ENCODE results near the gene ACSS3. TPM values are rescaled to one million over a fixed set of nuclear protein-coding genes. Genes with fewer than 3 reads are reported as not detected.

ACSS3 gene
- total RNA-seq, 2 experiments from 2014 or later: not detected

DNA sequence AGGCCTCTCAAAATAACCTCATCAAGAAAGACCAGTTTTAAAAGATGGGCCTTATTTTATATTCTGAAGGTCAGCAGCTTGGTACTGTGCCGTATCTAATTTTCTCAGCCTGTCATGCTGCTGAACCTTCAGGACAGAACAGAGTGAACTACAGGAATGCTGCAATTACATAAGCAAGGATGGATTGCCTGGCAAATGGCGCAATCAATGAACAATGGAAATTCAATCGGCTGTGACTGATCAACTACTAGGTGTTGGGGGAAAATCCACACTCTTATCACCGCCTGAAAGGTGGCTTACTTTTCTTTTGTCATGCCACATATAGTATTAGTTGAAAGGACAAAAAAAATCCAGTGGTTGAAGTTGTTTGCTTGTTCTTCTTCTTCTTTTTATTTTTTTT is 8.5 kb downstream of the ACSS3 start:
- no peak for ATAC-seq (ENCODE audit: poor library complexity)

DNA sequence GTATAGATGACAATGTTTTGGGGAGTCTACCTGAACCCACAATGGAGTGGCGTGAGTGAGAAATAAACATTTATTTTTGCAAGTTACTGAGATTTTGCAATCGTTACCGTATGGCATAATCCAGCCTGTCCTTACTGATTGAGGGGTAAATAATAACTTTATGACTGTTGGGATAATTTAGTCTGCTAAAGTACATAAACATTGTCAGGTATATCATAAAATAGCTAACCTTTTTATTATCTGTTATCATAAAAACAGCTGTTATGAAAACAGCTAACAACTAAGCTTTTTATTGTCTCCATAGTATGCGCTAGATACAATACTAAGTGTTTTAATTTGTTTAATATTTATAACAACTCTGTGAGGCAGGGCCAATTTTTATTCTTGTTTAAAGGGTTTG is 10.3 kb downstream of the ACSS3 start:
- Histone ChIP-seq H3K36me3 (ENCODE audit: insufficient read depth, low read length) (no peaks in the 10 kb centered on the region), H3K27me3 (ENCODE audit: control insufficient read depth in 1 of 2, insufficient read depth in 2 of 2, low read length in 2 of 2) (no peaks in the 10 kb centered on the region), H3K27ac (ENCODE audit: low read depth in 1 of 2, low read length in 2 of 2) (no peak overlapping the region), H3K4me3 (ENCODE audit: low read length) (no peak overlapping the region), H3K9me3 (ENCODE audit: control insufficient read depth in 1 of 2, insufficient read depth in 1 of 2, low read length in 2 of 2) (no peaks in the 10 kb centered on the region), H3K4me1 (ENCODE audit: insufficient read depth, low read length) (no peaks in the 10 kb centered on the region)
- DNase-seq: no peak
- TF ChIP-seq, protein P1, sequence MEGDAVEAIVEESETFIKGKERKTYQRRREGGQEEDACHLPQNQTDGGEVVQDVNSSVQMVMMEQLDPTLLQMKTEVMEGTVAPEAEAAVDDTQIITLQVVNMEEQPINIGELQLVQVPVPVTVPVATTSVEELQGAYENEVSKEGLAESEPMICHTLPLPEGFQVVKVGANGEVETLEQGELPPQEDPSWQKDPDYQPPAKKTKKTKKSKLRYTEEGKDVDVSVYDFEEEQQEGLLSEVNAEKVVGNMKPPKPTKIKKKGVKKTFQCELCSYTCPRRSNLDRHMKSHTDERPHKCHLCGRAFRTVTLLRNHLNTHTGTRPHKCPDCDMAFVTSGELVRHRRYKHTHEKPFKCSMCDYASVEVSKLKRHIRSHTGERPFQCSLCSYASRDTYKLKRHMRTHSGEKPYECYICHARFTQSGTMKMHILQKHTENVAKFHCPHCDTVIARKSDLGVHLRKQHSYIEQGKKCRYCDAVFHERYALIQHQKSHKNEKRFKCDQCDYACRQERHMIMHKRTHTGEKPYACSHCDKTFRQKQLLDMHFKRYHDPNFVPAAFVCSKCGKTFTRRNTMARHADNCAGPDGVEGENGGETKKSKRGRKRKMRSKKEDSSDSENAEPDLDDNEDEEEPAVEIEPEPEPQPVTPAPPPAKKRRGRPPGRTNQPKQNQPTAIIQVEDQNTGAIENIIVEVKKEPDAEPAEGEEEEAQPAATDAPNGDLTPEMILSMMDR (IDR thresholded peaks at IDR 0.05): no peak
- H3K36me3 Mint-ChIP-seq (ENCODE audit: low read depth): no peaks in the 10 kb centered on the region
- H3K4me3 Mint-ChIP-seq: no peak overlapping the region
- intact Hi-C loops (cut with DNase I, micrococcal nuclease): no loop called here
- H3K27me3 Mint-ChIP-seq: no peaks in the 10 kb centered on the region
- peaks cover 2% of the 10 kb centered on the region for H3K9me3 Mint-ChIP-seq
- ATAC-seq (ENCODE audit: poor library complexity): no peak
- POLR2A ChIA-PET: no interaction called here
- no peak overlapping the region for H3K27ac Mint-ChIP-seq
- H3K4me1 Mint-ChIP-seq (ENCODE audit: low read depth): no peaks in the 10 kb centered on the region
- CTCF ChIA-PET: no interaction called here

More for the DNA sequence above, 8.5 kb downstream of the ACSS3 start:
- no peak overlapping the region for H3K4me3 Mint-ChIP-seq
- H3K36me3 Mint-ChIP-seq (ENCODE audit: low read depth): no peaks in the 10 kb centered on the region
- peaks cover 2% of the 10 kb centered on the region for H3K9me3 Mint-ChIP-seq
- ChIA-PET CTCF (no interaction called here), POLR2A (no interaction called here)
- no peaks in the 10 kb centered on the region for H3K4me1 Mint-ChIP-seq (ENCODE audit: low read depth)
- TF ChIP-seq, protein P1 (IDR thresholded peaks at IDR 0.05): no peak
- Histone ChIP-seq H3K27ac (ENCODE audit: low read depth in 1 of 2, low read length in 2 of 2) (no peak overlapping the region), H3K27me3 (ENCODE audit: control insufficient read depth in 1 of 2, insufficient read depth in 2 of 2, low read length in 2 of 2) (no peaks in the 10 kb centered on the region), H3K4me3 (ENCODE audit: low read length) (no peak overlapping the region), H3K9me3 (ENCODE audit: control insufficient read depth in 1 of 2, insufficient read depth in 1 of 2, low read length in 2 of 2) (no peaks in the 10 kb centered on the region), H3K36me3 (ENCODE audit: insufficient read depth, low read length) (no peaks in the 10 kb centered on the region), H3K4me1 (ENCODE audit: insufficient read depth, low read length) (no peaks in the 10 kb centered on the region)
- no peaks in the 10 kb centered on the region for H3K27me3 Mint-ChIP-seq
- no peak for DNase-seq
- intact Hi-C loops (cut with DNase I, micrococcal nuclease): no loop called here
- no peak overlapping the region for H3K27ac Mint-ChIP-seq

DNA sequence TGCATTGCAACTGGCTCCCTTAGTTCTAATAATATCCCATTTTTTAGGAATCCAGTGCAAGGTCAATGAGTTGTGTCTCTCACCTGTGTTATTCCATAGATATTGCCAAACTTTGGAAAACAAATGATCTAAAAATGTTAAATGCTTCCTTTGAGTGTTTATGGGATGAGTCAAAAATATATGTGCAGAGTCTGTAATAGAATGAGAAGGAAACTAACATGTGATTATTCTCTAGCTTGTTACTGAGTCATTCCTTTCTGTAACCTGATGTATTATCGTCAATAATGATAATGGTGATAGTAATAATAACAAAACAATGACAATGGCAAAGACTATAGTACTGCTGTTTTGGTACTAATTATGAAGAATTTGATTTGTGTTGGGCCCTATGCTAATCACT is 11.5 kb downstream of the ACSS3 start:
- no peaks in the 10 kb centered on the region for H3K4me1 Mint-ChIP-seq (ENCODE audit: low read depth)
- no peak overlapping the region for H3K27ac ChIP-seq (ENCODE audit: low read depth in 1 of 2, low read length in 2 of 2)
- CTCF ChIA-PET: no interaction called here
- H3K27ac Mint-ChIP-seq: no peak overlapping the region
- H3K36me3 ChIP-seq (ENCODE audit: insufficient read depth, low read length): no peaks in the 10 kb centered on the region
- H3K4me3 ChIP-seq (ENCODE audit: low read length): no peak overlapping the region
- ATAC-seq (ENCODE audit: poor library complexity): no peak
- no peaks in the 10 kb centered on the region for H3K27me3 Mint-ChIP-seq
- intact Hi-C loops (cut with DNase I, micrococcal nuclease): no loop called here
- no peaks in the 10 kb centered on the region for H3K4me1 ChIP-seq (ENCODE audit: insufficient read depth, low read length)
- TF ChIP-seq, protein P1 (IDR thresholded peaks at IDR 0.05): no peak
- H3K36me3 Mint-ChIP-seq (ENCODE audit: low read depth): no peaks in the 10 kb centered on the region
- no peak overlapping the region for H3K4me3 Mint-ChIP-seq
- no peak for DNase-seq
- peaks cover 2% of the 10 kb centered on the region for H3K9me3 Mint-ChIP-seq
- H3K27me3 ChIP-seq (ENCODE audit: control insufficient read depth in 1 of 2, insufficient read depth in 2 of 2, low read length in 2 of 2): no peaks in the 10 kb centered on the region
- no peaks in the 10 kb centered on the region for H3K9me3 ChIP-seq (ENCODE audit: control insufficient read depth in 1 of 2, insufficient read depth in 1 of 2, low read length in 2 of 2)
- POLR2A ChIA-PET: no interaction called here

All from CD4-positive, alpha-beta T cell (primary cell).